ENCODE data around the gene TEPSIN. TPM values are rescaled to one million over a fixed set of nuclear protein-coding genes. Genes with fewer than 3 reads are reported as not detected.

The TEPSIN gene
- total RNA-seq, 1 donor from 2014 or later, result 15.9 TPM

- Histone ChIP-seq H3K27ac (replicated peaks) (no peak overlapping the region), H3K27me3 (ENCODE audit: low read depth) (no peaks in the 10 kb centered on the region), H3K9me3 (replicated peaks) (no peaks in the 10 kb centered on the region), H3K36me3 (peaks cover 50% of the 10 kb centered on the region), H3K4me3 (no peak overlapping the region), H3K4me1 (peaks cover 26% of the 10 kb centered on the region)
- intact Hi-C loops (cut with micrococcal nuclease), result no loop called here
- DNase-seq, result no peak
- no peak for TF ChIP-seq CTCF (IDR thresholded peaks at IDR 0.05; ENCODE audit: borderline replicate concordance)
Measured at GRCh38 chr17:81233811-81234505, 4.9 kb downstream of the TEPSIN start.

- H3K4me3 ChIP-seq, result no peak overlapping the region
- no peak overlapping the region for H3K27ac ChIP-seq (replicated peaks)
- peaks cover 21% of the 10 kb centered on the region for H3K4me1 ChIP-seq
- intact Hi-C loops (cut with micrococcal nuclease), result no loop called here
- H3K27me3 ChIP-seq (ENCODE audit: low read depth), result no peaks in the 10 kb centered on the region
- H3K36me3 ChIP-seq, result peaks cover 50% of the 10 kb centered on the region
- no peak for DNase-seq
- H3K9me3 ChIP-seq (replicated peaks), result no peaks in the 10 kb centered on the region
- no peak for TF ChIP-seq CTCF (IDR thresholded peaks at IDR 0.05; ENCODE audit: borderline replicate concordance)
Measured at GRCh38 chr17:81233316-81233715, 5.5 kb downstream of the TEPSIN start.

- H3K4me3 ChIP-seq, result no peak overlapping the region
- peaks cover 15% of the 10 kb centered on the region for H3K4me1 ChIP-seq
- H3K9me3 ChIP-seq (replicated peaks), result no peaks in the 10 kb centered on the region
- intact Hi-C loops (cut with micrococcal nuclease), result no loop called here
- no peak for DNase-seq
- peaks cover 50% of the 10 kb centered on the region for H3K36me3 ChIP-seq
- H3K27ac ChIP-seq (replicated peaks), result no peak overlapping the region
- TF ChIP-seq CTCF (IDR thresholded peaks at IDR 0.05; ENCODE audit: borderline replicate concordance), result no peak
- no peaks in the 10 kb centered on the region for H3K27me3 ChIP-seq (ENCODE audit: low read depth)
Measured at GRCh38 chr17:81232616-81233241, 6.1 kb downstream of the TEPSIN start.

- H3K27ac ChIP-seq (replicated peaks), result no peak overlapping the region
- peaks cover 8% of the 10 kb centered on the region for H3K4me1 ChIP-seq
- H3K27me3 ChIP-seq (ENCODE audit: low read depth), result no peaks in the 10 kb centered on the region
- DNase-seq, result no peak
- intact Hi-C loops (cut with micrococcal nuclease), result no loop called here
- H3K9me3 ChIP-seq (replicated peaks), result peaks cover 2% of the 10 kb centered on the region
- no peak overlapping the region for H3K4me3 ChIP-seq
- TF ChIP-seq CTCF (IDR thresholded peaks at IDR 0.05; ENCODE audit: borderline replicate concordance), result no peak
- H3K36me3 ChIP-seq, result peaks cover 50% of the 10 kb centered on the region
Measured at GRCh38 chr17:81231766-81232581, 6.9 kb downstream of the TEPSIN start.

GRCh38 chr17:81231121-81231645, 7.7 kb downstream of the TEPSIN start:
- intact Hi-C loops (cut with micrococcal nuclease), result no loop called here
- H3K9me3 ChIP-seq (replicated peaks), result peaks cover 8% of the 10 kb centered on the region
- no peaks in the 10 kb centered on the region for H3K4me1 ChIP-seq
- peaks cover 50% of the 10 kb centered on the region for H3K36me3 ChIP-seq
- no peak for DNase-seq
- no peaks in the 10 kb centered on the region for H3K27me3 ChIP-seq (ENCODE audit: low read depth)
- no peak for TF ChIP-seq CTCF (IDR thresholded peaks at IDR 0.05; ENCODE audit: borderline replicate concordance)
- H3K4me3 ChIP-seq, result no peak overlapping the region
- no peak overlapping the region for H3K27ac ChIP-seq (replicated peaks)
